ENCODE results near the gene EGFR.

Gene EGFR

GRCh38 chr7:55083206-55083605 lies 64.4 kb downstream of the EGFR start:
- H3K4me3 ChIP-seq (replicated peaks; ENCODE audit: low read depth, low read length), result no peak overlapping the region
- TF ChIP-seq CTCF (IDR thresholded peaks at IDR 0.05; ENCODE audit: low read depth, low read length, missing control alignments), result no peak
- DNase-seq (ENCODE audit: extremely low read depth, low read depth), result no peak

- DNase-seq (ENCODE audit: extremely low read depth, low read depth), result no peak
- TF ChIP-seq CTCF (IDR thresholded peaks at IDR 0.05; ENCODE audit: low read depth, low read length, missing control alignments), result no peak
Observed at GRCh38 chr7:55084307-55084706, 65.5 kb downstream of the EGFR start.

GRCh38 chr7:55085511-55086412 lies 66.9 kb downstream of the EGFR start:
- DNase-seq (ENCODE audit: extremely low read depth, low read depth), result no peak
- H3K4me3 ChIP-seq (replicated peaks; ENCODE audit: low read depth, low read length), result peak overlapping the region; percentile 34; the same call in 1 of the 2 replicates
- TF ChIP-seq CTCF (IDR thresholded peaks at IDR 0.05; ENCODE audit: low read depth, low read length, missing control alignments), result no peak

More at GRCh38 chr7:55084307-55084706, 65.5 kb downstream of the EGFR start:
- no peak overlapping the region for H3K4me3 ChIP-seq (replicated peaks; ENCODE audit: low read depth, low read length)

GRCh38 chr7:55086413-55087201 lies 67.8 kb downstream of the EGFR start:
- DNase-seq (ENCODE audit: extremely low read depth, low read depth), result peak; percentile 53
- peak overlapping the region; percentile 34 for H3K4me3 ChIP-seq (replicated peaks; ENCODE audit: low read depth, low read length)
- no peak for TF ChIP-seq CTCF (IDR thresholded peaks at IDR 0.05; ENCODE audit: low read depth, low read length, missing control alignments)

- TF ChIP-seq CTCF (IDR thresholded peaks at IDR 0.05; ENCODE audit: low read depth, low read length, missing control alignments), result no peak
- no peak for DNase-seq (ENCODE audit: extremely low read depth, low read depth)
- no peak overlapping the region for H3K4me3 ChIP-seq (replicated peaks; ENCODE audit: low read depth, low read length)
Observed at GRCh38 chr7:55087521-55087961, 68.7 kb downstream of the EGFR start.

- no peak overlapping the region for H3K4me3 ChIP-seq (replicated peaks; ENCODE audit: low read depth, low read length)
- TF ChIP-seq CTCF (IDR thresholded peaks at IDR 0.05; ENCODE audit: low read depth, low read length, missing control alignments), result no peak
- no peak for DNase-seq (ENCODE audit: extremely low read depth, low read depth)
Observed at GRCh38 chr7:55088107-55088506, 69.3 kb downstream of the EGFR start.
